ENCODE results near the gene NRF1.

NRF1 gene

GRCh38 chr7:129677796-129678195 is 66.3 kb downstream of the NRF1 start:
- DNase-seq (ENCODE audit: extremely low spot score): no peak
- CTCF ChIA-PET: interaction anchor here (0.6 kb wide), 1 partner anchor 1236 kb away, joined by 3 read pairs; no protein-coding TSS in a partner anchor
- POLR2A ChIA-PET: no interaction called here
- no peak for TF ChIP-seq SP1 (IDR thresholded peaks at IDR 0.05)
- no peak for TF ChIP-seq HDGF (IDR thresholded peaks at IDR 0.05; ENCODE audit: borderline replicate concordance)
- no peak for TF ChIP-seq FOXM1 (IDR thresholded peaks at IDR 0.05; ENCODE audit: borderline replicate concordance)
- TF ChIP-seq ZNF384 (IDR thresholded peaks at IDR 0.05): no peak
- no peak for TF ChIP-seq ARNT (IDR thresholded peaks at IDR 0.05)
- TF ChIP-seq ELF4 (IDR thresholded peaks at IDR 0.05): no peak
- TF ChIP-seq SUZ12 (IDR thresholded peaks at IDR 0.05): no peak
- no peak for TF ChIP-seq FOXA1 (IDR thresholded peaks at IDR 0.05)
- no peak for TF ChIP-seq LEF1 (IDR thresholded peaks at IDR 0.05; ENCODE audit: borderline replicate concordance)
- TF ChIP-seq PKNOX1 (IDR thresholded peaks at IDR 0.05): no peak
- no peak for TF ChIP-seq BHLHE40 (IDR thresholded peaks at IDR 0.05; ENCODE audit: borderline replicate concordance)
- TF ChIP-seq L3MBTL2 (conservative IDR thresholded peaks at IDR 0.05): no peak
- TF ChIP-seq NFRKB (IDR thresholded peaks at IDR 0.05): no peak
- TF ChIP-seq CTBP1 (IDR thresholded peaks at IDR 0.05; ENCODE audit: borderline replicate concordance): no peak
- TF ChIP-seq TARDBP (IDR thresholded peaks at IDR 0.05): no peak
- TF ChIP-seq FOXK2 (IDR thresholded peaks at IDR 0.05): no peak

GRCh38 chr7:129678606-129679005 is 67.1 kb downstream of the NRF1 start:
- ChIA-PET POLR2A (no interaction called here), CTCF (no interaction called here)
- DNase-seq (ENCODE audit: extremely low spot score): no peak
- no peak for TF ChIP-seq ZNF384 (IDR thresholded peaks at IDR 0.05)
- no peak for TF ChIP-seq SP1 (IDR thresholded peaks at IDR 0.05)
- no peak for TF ChIP-seq FOXA1 (IDR thresholded peaks at IDR 0.05)
- no peak for TF ChIP-seq BHLHE40 (IDR thresholded peaks at IDR 0.05; ENCODE audit: borderline replicate concordance)
- no peak for TF ChIP-seq LEF1 (IDR thresholded peaks at IDR 0.05; ENCODE audit: borderline replicate concordance)
- no peak for TF ChIP-seq SUZ12 (IDR thresholded peaks at IDR 0.05)
- TF ChIP-seq L3MBTL2 (conservative IDR thresholded peaks at IDR 0.05): no peak
- TF ChIP-seq FOXM1 (IDR thresholded peaks at IDR 0.05; ENCODE audit: borderline replicate concordance): no peak
- TF ChIP-seq TARDBP (IDR thresholded peaks at IDR 0.05): no peak

- TF ChIP-seq FOXM1 (IDR thresholded peaks at IDR 0.05; ENCODE audit: borderline replicate concordance): no peak
- TF ChIP-seq HDGF (IDR thresholded peaks at IDR 0.05; ENCODE audit: borderline replicate concordance): no peak
- no peak for TF ChIP-seq ELF4 (IDR thresholded peaks at IDR 0.05)
- TF ChIP-seq SUZ12 (IDR thresholded peaks at IDR 0.05): no peak
- no peak for TF ChIP-seq BHLHE40 (IDR thresholded peaks at IDR 0.05; ENCODE audit: borderline replicate concordance)
- TF ChIP-seq FOXK2 (IDR thresholded peaks at IDR 0.05): no peak
- no peak for TF ChIP-seq PKNOX1 (IDR thresholded peaks at IDR 0.05)
- TF ChIP-seq CTBP1 (IDR thresholded peaks at IDR 0.05; ENCODE audit: borderline replicate concordance): no peak
- no peak for TF ChIP-seq NFRKB (IDR thresholded peaks at IDR 0.05)
- TF ChIP-seq L3MBTL2 (conservative IDR thresholded peaks at IDR 0.05): no peak
- no peak for TF ChIP-seq FOXA1 (IDR thresholded peaks at IDR 0.05)
- no peak for TF ChIP-seq LEF1 (IDR thresholded peaks at IDR 0.05; ENCODE audit: borderline replicate concordance)
- TF ChIP-seq ZNF384 (IDR thresholded peaks at IDR 0.05): no peak
- no peak for TF ChIP-seq TARDBP (IDR thresholded peaks at IDR 0.05)
- TF ChIP-seq SP1 (IDR thresholded peaks at IDR 0.05): no peak
- no peak for TF ChIP-seq ARNT (IDR thresholded peaks at IDR 0.05)
- CTCF ChIA-PET: no interaction called here
- POLR2A ChIA-PET: no interaction called here
- no peak for DNase-seq (ENCODE audit: extremely low spot score)
Observed at GRCh38 chr7:129680400-129680799, 68.9 kb downstream of the NRF1 start.

GRCh38 chr7:129684777-129685176 is 73.3 kb downstream of the NRF1 start:
- no peak for DNase-seq (ENCODE audit: extremely low spot score)
- no peak for TF ChIP-seq LEF1 (IDR thresholded peaks at IDR 0.05; ENCODE audit: borderline replicate concordance)
- no peak for TF ChIP-seq ZNF384 (IDR thresholded peaks at IDR 0.05)
- TF ChIP-seq SP1 (IDR thresholded peaks at IDR 0.05): no peak
- TF ChIP-seq FOXM1 (IDR thresholded peaks at IDR 0.05; ENCODE audit: borderline replicate concordance): no peak
- TF ChIP-seq CTBP1 (IDR thresholded peaks at IDR 0.05; ENCODE audit: borderline replicate concordance): no peak
- TF ChIP-seq ARNT (IDR thresholded peaks at IDR 0.05): no peak
- TF ChIP-seq NFRKB (IDR thresholded peaks at IDR 0.05): no peak
- TF ChIP-seq SUZ12 (IDR thresholded peaks at IDR 0.05): no peak
- no peak for TF ChIP-seq TARDBP (IDR thresholded peaks at IDR 0.05)
- TF ChIP-seq FOXA1 (IDR thresholded peaks at IDR 0.05): no peak
- TF ChIP-seq PKNOX1 (IDR thresholded peaks at IDR 0.05): no peak
- TF ChIP-seq HDGF (IDR thresholded peaks at IDR 0.05; ENCODE audit: borderline replicate concordance): no peak
- TF ChIP-seq BHLHE40 (IDR thresholded peaks at IDR 0.05; ENCODE audit: borderline replicate concordance): no peak
- TF ChIP-seq ELF4 (IDR thresholded peaks at IDR 0.05): no peak
- TF ChIP-seq L3MBTL2 (conservative IDR thresholded peaks at IDR 0.05): no peak
- no peak for TF ChIP-seq FOXK2 (IDR thresholded peaks at IDR 0.05)
- ChIA-PET CTCF (no interaction called here), POLR2A (no interaction called here)

GRCh38 chr7:129686063-129686462 is 74.5 kb downstream of the NRF1 start:
- POLR2A ChIA-PET: no interaction called here
- TF ChIP-seq ARNT (IDR thresholded peaks at IDR 0.05): no peak
- no peak for TF ChIP-seq HDGF (IDR thresholded peaks at IDR 0.05; ENCODE audit: borderline replicate concordance)
- TF ChIP-seq BHLHE40 (IDR thresholded peaks at IDR 0.05; ENCODE audit: borderline replicate concordance): no peak
- no peak for TF ChIP-seq L3MBTL2 (conservative IDR thresholded peaks at IDR 0.05)
- no peak for TF ChIP-seq ZNF384 (IDR thresholded peaks at IDR 0.05)
- TF ChIP-seq CTBP1 (IDR thresholded peaks at IDR 0.05; ENCODE audit: borderline replicate concordance): no peak
- no peak for TF ChIP-seq SP1 (IDR thresholded peaks at IDR 0.05)
- TF ChIP-seq TARDBP (IDR thresholded peaks at IDR 0.05): no peak
- TF ChIP-seq ELF4 (IDR thresholded peaks at IDR 0.05): no peak
- TF ChIP-seq SUZ12 (IDR thresholded peaks at IDR 0.05): no peak
- no peak for TF ChIP-seq FOXA1 (IDR thresholded peaks at IDR 0.05)
- no peak for TF ChIP-seq NFRKB (IDR thresholded peaks at IDR 0.05)
- CTCF ChIA-PET: interaction anchor here (1.2 kb wide), 1 partner anchor 144 kb away, joined by 5 read pairs; no protein-coding TSS in a partner anchor
- no peak for DNase-seq (ENCODE audit: extremely low spot score)

Data from HEK293T (cell line).